ENCODE measurements around the gene DBN1. TPM values are rescaled to one million over a fixed set of nuclear protein-coding genes. Genes with fewer than 3 reads are reported as not detected.

DBN1 gene
- total and polyA plus RNA-seq, 2 of the 8 experiments (the other 6 are each of a cell fraction or from before 2014, with no cell fraction given), result 168 to 333 TPM

DNA sequence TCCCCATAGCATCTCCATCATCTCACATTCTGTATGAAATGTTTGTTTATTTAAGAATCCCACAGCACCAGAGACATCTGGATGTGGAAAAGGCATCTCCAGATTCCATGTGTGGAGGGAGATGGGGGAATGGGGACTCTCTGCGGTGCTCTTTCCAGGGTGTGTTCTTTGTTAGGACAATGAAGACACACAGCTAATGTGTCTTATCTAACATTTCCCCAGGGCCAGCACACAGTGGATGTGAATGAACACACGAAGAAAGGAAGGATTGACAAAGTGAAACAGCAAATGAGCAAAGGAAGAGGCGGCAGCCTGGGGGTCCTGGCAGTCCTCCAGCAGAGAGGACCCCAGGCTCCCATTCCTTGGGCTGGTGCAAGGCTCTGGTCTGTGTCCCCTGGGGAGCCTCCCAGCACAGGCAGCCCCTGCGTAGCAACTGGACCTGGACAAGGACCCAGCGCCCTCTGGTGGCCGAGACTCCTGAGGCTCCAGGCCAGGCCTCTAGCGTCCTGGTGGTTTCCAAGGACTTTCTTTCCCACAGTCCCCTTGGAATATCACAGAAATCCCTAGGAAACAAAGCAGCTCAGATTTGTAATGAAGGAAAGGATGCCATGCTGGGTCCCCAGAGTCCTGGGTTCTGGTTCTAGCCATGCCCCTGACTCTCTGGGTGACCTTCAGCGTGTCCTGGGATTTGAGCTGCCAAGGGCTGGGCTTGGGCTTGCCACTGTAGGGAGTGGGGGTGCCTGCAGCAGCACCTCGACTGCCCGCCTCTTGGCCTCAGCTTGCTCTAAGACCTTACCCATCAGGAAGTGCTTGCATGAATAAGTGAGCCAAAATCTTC, 27.5 kb upstream of the DBN1 start (continued):
- no peak for TF ChIP-seq HDAC2 (IDR thresholded peaks at IDR 0.05; ENCODE audit: borderline replicate concordance in 1 of 2, low read depth in 2 of 2, low read length in 2 of 2)
- TF ChIP-seq, protein P1, sequence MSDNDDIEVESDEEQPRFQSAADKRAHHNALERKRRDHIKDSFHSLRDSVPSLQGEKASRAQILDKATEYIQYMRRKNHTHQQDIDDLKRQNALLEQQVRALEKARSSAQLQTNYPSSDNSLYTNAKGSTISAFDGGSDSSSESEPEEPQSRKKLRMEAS (IDR thresholded peaks at IDR 0.05), result no peak
- TF ChIP-seq CBX8 (IDR thresholded peaks at IDR 0.05; ENCODE audit: borderline replicate concordance, low read depth, low read length), result no peak
- TF ChIP-seq BCL11A (IDR thresholded peaks at IDR 0.05; ENCODE audit: low read depth in 2 of 2, low read length in 2 of 2), result no peak
- TF ChIP-seq FOSL1 (IDR thresholded peaks at IDR 0.05; ENCODE audit: insufficient read depth, low read depth, low read length), result no peak
- TF ChIP-seq, protein P2, sequence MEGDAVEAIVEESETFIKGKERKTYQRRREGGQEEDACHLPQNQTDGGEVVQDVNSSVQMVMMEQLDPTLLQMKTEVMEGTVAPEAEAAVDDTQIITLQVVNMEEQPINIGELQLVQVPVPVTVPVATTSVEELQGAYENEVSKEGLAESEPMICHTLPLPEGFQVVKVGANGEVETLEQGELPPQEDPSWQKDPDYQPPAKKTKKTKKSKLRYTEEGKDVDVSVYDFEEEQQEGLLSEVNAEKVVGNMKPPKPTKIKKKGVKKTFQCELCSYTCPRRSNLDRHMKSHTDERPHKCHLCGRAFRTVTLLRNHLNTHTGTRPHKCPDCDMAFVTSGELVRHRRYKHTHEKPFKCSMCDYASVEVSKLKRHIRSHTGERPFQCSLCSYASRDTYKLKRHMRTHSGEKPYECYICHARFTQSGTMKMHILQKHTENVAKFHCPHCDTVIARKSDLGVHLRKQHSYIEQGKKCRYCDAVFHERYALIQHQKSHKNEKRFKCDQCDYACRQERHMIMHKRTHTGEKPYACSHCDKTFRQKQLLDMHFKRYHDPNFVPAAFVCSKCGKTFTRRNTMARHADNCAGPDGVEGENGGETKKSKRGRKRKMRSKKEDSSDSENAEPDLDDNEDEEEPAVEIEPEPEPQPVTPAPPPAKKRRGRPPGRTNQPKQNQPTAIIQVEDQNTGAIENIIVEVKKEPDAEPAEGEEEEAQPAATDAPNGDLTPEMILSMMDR (IDR thresholded peaks at IDR 0.05; ENCODE audit: control extremely low read depth in 1 of 3, insufficient read depth in 1 of 3, low read depth in 1 of 3, low read length in 3 of 3), result peak in 2 of 3 experiments; percentile 96 to 97; a peak in 3 of 4 replicates
- 0 out of 2 replicates have a peak, but pooled peaks have one; percentile 29 for TF ChIP-seq CHD2 (IDR thresholded peaks at IDR 0.05; ENCODE audit: low read length)
- TF ChIP-seq MAFK (IDR thresholded peaks at IDR 0.05; ENCODE audit: low read depth, low read length), result no peak
- TF ChIP-seq YY1 (IDR thresholded peaks at IDR 0.05; ENCODE audit: low read depth, low read length), result no peak
- no peak for TF ChIP-seq POLR2AphosphoS5 (IDR thresholded peaks at IDR 0.05; ENCODE audit: low read depth, low read length)
- TF ChIP-seq NANOG (IDR thresholded peaks at IDR 0.05; ENCODE audit: insufficient read depth, low read depth, low read length, poor library complexity, severe bottlenecking), result no peak
- no peak for TF ChIP-seq TEAD4 (IDR thresholded peaks at IDR 0.05; ENCODE audit: low read depth, low read length)
- TF ChIP-seq POU5F1 (IDR thresholded peaks at IDR 0.05; ENCODE audit: low read depth, low read length), result no peak
- TF ChIP-seq CBX5 (IDR thresholded peaks at IDR 0.05; ENCODE audit: low read depth, low read length), result no peak
- TF ChIP-seq JUND (IDR thresholded peaks at IDR 0.05; ENCODE audit: low read length), result no peak
- no peak for TF ChIP-seq SP1 (IDR thresholded peaks at IDR 0.05; ENCODE audit: low read depth, low read length)
- no peak for TF ChIP-seq RXRA (IDR thresholded peaks at IDR 0.05; ENCODE audit: insufficient read depth, low read depth, low read length)
- TF ChIP-seq BRCA1 (IDR thresholded peaks at IDR 0.05; ENCODE audit: low read depth, low read length), result no peak
- TF ChIP-seq RBBP5 (IDR thresholded peaks at IDR 0.05; ENCODE audit: borderline replicate concordance, low read depth, low read length), result no peak
- no peak for TF ChIP-seq SRF (IDR thresholded peaks at IDR 0.05; ENCODE audit: low read depth, low read length)
- TF ChIP-seq CHD1 (IDR thresholded peaks at IDR 0.05; ENCODE audit: low read depth, low read length), result no peak
- TF ChIP-seq PHF8 (conservative IDR thresholded peaks at IDR 0.05; ENCODE audit: low read depth, low read length), result no peak
